ENCODE measurements around the gene ZBTB26.

DNA sequence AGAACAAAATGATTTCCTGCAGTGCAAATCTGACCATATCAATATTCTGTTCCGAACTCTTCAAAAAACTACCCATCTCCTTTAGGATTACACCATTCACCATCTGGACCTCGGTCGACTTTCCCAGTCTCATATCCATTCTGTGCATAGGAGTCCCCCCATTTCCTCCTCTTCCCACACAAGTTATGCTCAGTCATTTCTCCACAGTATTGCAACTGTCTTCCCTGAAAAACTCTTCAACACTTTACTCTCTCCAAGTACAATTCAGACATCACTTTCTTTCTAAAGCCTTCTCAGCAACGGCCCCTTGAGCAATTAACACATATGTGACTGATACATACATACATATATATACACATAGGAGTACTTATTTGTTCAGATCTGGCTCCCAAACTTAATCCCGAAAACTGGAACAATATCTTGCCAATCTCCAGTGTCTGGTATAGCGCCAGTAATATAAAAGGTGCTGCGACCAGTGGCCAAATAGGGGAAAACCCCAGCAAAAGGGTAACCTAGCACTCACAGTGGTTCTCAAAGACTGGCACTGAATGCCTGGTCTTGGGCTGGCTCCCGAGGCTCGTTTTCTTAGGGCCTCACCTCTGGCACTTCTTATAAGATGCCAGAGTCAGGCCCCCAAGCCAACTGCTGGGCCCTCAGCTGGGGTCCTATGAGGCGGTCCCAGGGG lies 629 bp downstream of the ZBTB26 start:
- TF ChIP-seq, protein P1, sequence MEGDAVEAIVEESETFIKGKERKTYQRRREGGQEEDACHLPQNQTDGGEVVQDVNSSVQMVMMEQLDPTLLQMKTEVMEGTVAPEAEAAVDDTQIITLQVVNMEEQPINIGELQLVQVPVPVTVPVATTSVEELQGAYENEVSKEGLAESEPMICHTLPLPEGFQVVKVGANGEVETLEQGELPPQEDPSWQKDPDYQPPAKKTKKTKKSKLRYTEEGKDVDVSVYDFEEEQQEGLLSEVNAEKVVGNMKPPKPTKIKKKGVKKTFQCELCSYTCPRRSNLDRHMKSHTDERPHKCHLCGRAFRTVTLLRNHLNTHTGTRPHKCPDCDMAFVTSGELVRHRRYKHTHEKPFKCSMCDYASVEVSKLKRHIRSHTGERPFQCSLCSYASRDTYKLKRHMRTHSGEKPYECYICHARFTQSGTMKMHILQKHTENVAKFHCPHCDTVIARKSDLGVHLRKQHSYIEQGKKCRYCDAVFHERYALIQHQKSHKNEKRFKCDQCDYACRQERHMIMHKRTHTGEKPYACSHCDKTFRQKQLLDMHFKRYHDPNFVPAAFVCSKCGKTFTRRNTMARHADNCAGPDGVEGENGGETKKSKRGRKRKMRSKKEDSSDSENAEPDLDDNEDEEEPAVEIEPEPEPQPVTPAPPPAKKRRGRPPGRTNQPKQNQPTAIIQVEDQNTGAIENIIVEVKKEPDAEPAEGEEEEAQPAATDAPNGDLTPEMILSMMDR (IDR thresholded peaks at IDR 0.05): no peak
- TF ChIP-seq POLR2A (IDR thresholded peaks at IDR 0.05): no peak

Data from esophagus squamous epithelium (tissue), 4 donors.